Upper lobe of left lung (tissue), 4 donors: ENCODE measurements around the gene LIMK2.

Source experiments
- CTCF ChIP-seq, 6 experiments: fragments of 450-650 bp in 4 of 6; fragments of 200-600 bp in 2 of 6; sonication (generic) in 2 of 6; IDR thresholded peaks; one replicate each; pipeline ENCODE4 v1.5.1; 2016 to 2019; ENCODE audit warnings: antibody characterized with exemption in 6 of 6
- POLR2AphosphoS5 ChIP-seq, 2 donors: sonication (generic); formaldehyde crosslinking; IDR thresholded peaks; one replicate each; pipeline ENCODE4 v1.5.1; 2017; ENCODE audit warnings: antibody characterized with exemption in 2 of 2

GRCh38 chr22:31241936-31242335 lies 29.8 kb downstream of the LIMK2 start:
- TF ChIP-seq CTCF (IDR thresholded peaks at IDR 0.05) (no peak), POLR2AphosphoS5 (IDR thresholded peaks at IDR 0.05) (no peak)
